Stomach (tissue), 4 donors: ENCODE measurements around the gene OR9A2.

Experiments used
- CTCF ChIP-seq, 7 experiments: fragments of 450-650 bp in 4 of 7; fragments of 200-600 bp in 3 of 7; sonication (generic) in 3 of 7; IDR thresholded peaks; one replicate each; pipeline ENCODE4 v1.5.1; 2016 to 2019; ENCODE audit warnings: antibody characterized with exemption in 7 of 7, control low read depth in 2 of 7, mild to moderate bottlenecking in 1 of 7
- POLR2A ChIP-seq, 4 donors: fragments of 450-650 bp; IDR thresholded peaks; one replicate each; pipeline ENCODE4 v1.6.1; 2016; ENCODE audit warnings: antibody characterized with exemption in 4 of 4, control low read depth in 2 of 4, mild to moderate bottlenecking in 1 of 4, moderate library complexity in 1 of 4
- POLR2AphosphoS5 ChIP-seq, 3 donors: sonication (generic); formaldehyde crosslinking; IDR thresholded peaks; one replicate each; pipeline ENCODE4 v1.6.1; 2016; ENCODE audit warnings: antibody characterized with exemption in 3 of 3

DNA sequence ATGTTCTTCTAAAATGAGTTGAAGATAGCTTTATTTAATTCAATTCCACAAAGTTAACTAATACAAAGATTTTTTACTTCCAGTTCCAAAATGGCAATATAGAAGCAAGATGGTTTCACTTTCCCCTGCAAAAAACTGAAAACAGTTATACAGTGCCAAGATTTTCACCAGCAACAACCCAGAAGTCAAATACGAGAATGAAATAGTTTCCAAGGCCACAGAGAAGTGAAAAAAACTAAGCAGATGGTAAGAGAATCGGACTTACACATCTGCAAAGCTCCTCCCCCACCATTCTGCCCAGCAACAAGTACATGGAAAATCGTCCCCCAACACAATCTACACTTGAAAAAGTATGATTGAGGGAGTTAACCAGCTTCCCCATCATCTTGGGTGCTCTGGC, 34.5 kb downstream of the OR9A2 start:
- no peak for TF ChIP-seq POLR2AphosphoS5 (IDR thresholded peaks at IDR 0.05)
- TF ChIP-seq POLR2A (IDR thresholded peaks at IDR 0.05) = no peak
- no peak for TF ChIP-seq CTCF (IDR thresholded peaks at IDR 0.05)
